HG02884 (cell line): Measurements from ENCODE around the gene COL27A1.

Experiments used
- ATAC-seq: cut with Tn5 transposase; IDR thresholded peaks from one replicate; pipeline ENCODE4 v1.9.1; 2021; ENCODE audit warnings: mild to moderate bottlenecking, moderate library complexity; ENCODE audit not compliant: unreplicated experiment

The COL27A1 gene

DNA sequence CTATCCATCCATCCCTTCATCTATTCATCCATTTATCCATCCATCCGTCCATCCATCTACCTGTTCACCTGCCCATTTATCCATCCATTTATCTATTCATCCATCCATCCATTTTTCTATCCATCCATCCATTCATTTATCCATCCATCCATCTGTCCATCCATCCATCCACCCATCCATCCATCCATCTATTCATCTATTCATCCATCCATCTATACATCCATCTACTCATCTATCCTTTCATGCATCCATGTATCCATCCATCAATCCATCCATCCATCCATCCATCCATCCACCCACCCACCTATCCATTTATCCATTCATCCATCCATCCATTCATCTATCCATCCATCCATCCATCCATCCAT, 10.8 kb downstream of the COL27A1 start:
- no peak for ATAC-seq

DNA sequence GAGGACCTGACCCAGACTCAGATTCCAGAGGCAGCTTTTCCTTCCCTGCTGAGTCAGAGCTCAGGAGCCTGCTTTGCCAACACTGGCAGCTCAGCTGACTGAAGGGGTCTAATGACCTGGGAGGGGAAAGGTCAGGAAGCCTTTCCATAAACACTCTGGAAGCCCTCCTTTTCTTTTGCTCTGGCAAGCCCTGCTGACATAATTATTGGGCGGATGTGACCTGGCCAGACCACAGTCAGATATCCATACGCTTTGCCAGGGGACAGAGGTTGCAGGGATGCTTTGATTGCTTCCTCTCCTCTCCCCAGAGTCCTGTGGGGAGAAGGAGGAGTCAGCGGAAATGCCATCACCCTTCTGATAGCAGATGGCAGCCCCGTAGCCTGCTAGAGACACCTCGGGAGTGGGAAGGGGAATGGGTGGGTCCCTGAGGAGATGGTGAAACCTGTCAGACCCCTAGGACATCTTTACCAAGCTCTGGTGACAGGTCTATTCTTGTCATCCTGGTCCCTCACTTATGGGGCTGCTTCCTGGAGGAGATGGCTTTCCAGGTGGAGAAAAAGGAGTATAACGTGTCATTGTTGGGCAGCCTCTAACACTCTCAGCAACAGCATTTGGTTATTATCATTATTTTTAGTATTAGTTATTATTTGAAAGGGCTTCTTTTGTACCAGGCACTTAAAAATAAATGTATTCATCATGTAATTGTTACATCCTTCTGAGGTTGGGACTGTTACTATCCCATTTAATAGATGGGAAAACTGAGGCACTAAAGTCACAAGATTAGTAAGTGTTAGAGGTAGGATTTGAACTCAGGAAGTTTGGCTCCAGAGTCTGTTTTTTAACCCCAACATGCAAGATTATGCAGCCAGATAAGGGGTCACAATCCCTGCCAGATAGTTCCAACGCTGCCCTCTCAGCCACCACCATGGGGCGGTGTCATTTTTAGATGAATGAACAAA, 11.6 kb downstream of the COL27A1 start:
- no peak for ATAC-seq

DNA sequence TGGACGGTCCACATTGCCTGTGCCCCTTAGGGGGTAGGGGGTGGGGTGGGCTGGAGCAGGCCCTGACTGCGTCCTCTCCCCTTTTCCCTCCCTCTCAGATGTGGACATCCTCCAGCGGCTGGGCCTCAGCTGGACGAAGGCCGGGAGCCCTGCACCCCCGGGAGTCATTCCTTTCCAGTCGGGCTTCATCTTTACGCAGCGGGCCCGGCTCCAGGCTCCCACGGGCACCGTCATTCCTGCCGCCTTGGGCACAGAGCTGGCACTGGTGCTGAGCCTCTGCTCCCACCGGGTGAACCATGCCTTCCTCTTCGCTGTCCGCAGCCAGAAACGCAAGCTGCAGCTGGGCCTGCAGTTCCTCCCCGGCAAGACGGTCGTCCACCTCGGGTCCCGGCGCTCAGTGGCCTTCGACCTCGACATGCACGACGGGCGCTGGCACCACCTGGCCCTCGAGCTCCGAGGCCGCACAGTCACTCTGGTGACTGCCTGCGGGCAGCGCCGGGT, 12.3 kb downstream of the COL27A1 start:
- no peak for ATAC-seq

DNA sequence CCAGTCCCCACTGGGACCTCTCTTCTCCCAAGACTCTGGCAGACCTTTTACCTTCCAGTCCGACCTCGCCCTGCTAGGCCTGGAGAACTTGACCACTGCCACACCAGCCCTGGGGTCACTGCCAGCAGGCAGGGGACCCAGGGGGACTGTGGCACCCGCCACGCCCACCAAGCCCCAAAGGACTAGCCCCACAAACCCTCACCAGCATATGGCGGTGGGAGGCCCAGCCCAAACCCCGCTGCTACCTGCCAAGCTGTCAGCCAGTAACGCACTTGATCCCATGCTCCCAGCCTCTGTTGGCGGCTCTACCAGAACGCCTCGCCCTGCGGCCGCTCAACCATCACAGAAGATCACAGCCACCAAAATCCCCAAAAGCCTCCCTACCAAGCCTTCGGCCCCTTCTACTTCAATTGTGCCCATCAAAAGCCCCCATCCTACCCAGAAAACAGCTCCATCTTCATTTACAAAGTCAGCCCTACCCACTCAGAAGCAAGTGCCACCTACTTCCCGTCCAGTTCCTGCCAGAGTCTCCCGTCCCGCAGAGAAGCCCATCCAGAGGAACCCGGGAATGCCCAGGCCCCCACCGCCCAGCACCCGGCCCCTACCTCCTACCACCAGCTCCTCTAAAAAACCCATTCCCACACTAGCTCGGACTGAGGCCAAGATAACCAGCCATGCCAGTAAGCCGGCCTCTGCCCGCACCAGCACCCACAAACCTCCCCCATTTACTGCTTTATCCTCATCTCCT, 13.1 kb downstream of the COL27A1 start:
- ATAC-seq: no peak

DNA sequence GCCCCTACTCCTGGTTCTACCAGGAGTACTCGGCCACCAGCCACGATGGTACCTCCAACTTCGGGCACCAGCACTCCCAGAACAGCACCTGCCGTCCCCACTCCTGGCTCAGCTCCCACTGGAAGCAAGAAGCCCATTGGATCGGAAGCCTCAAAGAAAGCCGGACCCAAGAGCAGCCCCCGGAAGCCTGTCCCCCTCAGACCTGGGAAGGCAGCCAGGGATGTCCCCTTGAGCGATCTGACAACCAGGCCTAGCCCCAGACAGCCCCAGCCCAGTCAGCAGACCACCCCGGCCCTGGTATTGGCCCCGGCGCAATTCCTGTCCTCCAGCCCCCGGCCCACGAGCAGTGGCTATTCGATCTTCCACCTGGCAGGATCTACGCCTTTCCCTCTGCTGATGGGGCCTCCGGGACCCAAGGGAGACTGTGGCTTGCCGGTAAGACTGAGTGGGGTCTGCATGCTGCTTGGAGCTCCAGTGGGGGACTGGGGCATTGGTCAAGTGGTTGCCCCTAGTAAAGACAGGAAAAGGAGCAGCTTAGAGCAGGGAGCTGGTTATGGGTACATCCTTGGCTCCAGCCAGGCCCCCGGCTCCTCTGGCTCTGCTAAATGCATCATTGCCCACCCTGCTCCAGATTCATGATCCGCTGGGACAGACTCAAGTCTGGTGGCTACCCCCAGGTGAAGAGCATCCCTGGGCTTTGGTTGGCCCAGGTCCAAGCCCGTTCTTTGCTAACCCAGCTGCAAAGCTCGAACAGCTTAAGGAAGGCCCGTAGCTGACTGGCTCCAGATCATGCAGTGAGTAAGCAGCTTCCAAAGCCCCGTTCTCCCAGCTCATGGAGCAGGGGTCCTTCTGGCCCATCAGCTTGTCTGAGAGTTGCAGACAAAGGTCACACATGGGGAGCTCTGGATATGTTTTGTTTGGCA, 14.0 kb downstream of the COL27A1 start:
- ATAC-seq: no peak

DNA sequence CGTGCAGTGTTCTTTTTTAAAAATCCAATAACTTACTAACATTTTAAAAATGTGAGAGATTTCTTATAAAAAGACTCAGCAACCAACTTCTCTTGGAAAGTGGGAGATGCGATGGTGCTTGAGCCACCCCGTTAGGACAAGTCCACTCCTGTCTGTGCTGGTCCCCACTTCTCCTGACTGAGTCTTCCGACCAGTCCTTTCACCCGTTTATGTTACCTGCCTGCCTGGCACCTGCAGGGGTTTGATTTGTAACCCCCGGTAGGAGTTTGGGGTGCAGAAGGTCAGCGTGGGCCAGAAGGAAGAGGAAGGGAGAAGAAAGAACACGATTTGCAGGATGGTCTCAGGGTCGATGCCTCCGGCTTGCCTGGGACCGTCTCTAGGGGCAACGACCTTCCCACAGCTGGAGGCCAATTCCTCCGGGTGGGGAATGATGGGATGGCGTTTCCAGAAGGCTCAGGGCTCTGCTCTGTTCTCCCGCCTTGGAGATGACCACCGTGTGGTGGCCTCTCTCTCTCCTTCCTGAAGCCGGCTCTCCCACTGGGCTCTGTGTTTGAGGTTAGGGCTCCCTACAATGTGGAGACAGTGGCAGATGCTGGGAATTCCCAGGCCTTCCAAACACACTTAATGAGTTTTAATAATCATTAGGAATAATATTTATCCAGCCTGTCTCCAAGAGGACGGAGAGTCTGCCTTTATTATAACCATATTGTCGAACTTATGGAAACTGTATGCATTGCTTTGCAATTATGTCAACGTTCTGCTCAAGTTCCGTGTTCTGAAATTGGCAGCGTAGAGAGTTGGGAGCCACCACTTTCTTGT, 14.8 kb downstream of the COL27A1 start:
- no peak for ATAC-seq

DNA sequence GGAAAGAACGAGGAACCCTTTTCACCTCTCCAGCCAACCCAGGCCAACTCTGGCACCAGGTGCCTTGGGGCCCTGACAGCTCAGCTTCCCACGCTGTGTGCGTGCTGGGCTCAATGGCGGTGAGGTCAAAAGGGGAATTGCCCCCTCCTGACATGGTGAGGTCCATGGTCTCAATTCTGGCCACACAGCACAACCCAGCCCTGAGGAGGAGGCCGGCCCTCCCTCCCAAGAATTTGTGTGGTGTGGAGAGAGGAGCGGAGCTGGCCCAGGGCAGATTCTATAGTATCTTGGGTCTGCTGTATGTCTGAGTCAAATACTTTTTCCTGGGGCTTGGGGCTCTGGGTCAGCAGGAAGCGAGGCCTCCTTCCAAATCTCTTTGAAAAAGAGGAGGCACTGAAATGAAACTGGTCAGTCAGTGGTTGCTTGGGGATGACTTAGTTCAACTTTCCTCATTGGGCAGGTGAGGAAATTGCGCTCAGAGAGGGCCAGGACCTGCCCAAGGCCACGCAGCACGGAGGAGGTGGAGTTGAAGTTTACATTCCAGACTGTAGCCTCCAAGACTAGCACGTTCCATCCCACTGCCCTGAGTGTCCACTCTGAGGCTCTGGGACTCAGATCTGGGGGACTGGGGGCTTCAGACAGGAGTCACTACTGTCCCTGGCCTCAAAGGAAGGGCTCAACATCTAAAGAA, 15.6 kb downstream of the COL27A1 start:
- ATAC-seq: no peak

DNA sequence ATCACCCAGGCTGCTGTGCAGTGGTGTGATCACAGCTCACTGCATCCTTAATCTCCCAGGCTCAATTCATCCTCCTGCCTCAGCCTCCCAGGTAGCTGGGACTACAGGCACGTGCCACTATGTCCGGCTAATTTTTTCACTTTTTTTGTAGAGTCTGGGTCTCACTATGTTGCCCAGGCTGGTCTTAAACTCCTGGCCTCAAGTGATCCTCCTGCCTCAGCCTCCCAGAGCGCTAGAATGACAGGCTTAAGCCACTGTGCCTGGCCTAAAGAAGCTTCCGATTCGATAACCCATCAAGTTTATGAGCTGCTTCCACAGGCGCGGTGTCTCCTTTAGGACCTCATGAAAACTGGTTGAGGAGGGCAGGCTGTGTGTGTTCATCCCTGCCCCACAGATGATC, 16.2 kb downstream of the COL27A1 start:
- ATAC-seq: no peak

DNA sequence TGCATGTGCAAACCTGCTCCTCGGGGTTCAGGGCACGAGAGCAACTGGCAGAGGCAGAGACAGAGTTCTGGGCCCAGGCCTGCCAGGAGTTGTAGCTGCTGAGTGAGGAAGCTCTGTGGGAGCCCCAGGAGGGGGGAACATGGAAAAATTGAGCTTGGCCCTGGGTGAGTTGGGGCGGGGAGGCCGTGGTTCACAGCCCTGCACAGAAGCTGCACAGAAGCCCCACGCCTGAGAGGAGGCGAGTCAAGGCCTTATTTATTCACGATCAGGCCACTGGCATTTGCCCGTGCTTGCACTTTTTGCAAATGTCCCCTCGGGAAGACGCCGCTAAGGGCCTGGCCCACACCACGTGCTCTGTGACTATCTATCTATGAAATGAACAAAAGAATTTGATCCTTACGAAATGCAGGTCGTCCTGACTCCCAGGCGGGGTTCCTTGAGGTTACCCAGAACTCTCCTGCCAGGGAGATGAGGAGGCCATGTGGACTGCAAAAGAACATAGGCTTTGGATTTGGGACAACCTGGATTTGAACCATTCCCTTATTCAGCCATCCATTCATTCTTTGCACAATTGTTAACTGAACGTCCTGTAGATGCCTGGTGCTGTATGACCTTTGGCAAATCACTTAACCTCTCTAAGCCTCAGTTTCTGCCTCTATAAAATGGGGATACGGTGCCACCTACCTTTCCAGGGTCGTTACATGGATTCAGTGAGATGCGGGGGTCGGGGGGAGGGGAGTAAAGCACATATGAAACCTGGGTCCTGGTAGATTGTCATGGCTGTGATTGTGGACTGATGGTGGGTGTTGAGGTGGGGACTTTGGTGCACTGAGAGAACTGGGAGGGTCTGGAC, 17.9 kb downstream of the COL27A1 start:
- ATAC-seq: no peak

DNA sequence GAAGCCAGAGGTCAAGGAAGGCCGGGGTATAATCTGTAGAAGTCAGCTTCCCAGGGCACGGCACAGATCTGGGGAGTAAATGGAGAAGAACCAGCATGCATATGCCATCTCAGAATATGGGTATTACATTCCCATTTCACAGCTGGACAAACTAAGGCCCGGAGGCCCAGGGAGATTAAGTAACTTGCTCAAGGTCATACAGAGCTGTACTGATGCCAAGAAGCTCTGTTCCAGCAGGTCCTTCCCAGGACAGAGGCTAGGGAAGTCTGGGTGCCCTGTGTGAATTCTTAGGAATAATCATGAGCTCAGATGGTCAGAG, 19.2 kb downstream of the COL27A1 start:
- ATAC-seq: no peak

DNA sequence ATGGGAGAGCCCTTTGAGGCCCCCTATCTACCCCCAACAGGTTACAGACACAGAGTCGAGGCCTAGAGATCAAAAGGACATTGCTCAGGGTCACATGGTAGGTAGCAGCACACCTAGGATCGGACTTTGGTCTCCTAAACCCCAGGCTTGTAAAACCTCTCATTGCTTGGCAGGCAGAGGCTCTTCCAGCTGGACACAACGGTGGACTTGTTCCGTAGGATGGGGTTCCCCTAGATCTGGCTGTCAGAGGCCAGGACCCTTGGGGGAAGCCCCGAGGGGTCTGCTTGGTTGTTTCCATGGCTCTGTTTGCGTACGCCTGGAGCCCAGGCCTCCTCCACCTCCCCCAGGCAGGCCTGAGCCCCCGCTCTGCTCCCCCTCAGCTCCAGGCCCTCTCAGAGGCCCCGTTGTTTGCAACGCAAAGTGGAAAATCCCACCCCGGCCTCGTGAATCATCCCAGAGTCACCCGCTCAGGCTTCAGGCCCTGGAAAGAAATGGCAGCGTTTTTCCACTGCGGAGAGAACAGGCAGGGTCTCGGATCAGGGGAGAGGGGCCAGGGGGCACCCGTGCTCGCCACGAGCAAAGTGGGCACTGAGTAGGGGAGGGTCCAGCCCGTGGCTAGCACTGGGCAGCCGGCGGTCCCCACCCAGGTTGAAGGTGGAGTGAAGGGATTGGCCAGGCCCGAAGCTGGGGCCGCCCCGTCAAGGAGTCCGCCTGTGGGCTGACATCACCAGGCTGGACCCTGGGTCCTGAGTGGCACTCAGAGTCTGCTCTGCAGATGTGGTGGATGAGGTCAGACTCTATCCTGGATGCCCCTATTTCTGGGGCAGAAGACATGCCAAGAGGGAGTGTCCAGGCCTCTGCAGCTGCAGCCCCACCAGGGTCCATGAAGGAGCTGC, 19.8 kb downstream of the COL27A1 start:
- no peak for ATAC-seq

DNA sequence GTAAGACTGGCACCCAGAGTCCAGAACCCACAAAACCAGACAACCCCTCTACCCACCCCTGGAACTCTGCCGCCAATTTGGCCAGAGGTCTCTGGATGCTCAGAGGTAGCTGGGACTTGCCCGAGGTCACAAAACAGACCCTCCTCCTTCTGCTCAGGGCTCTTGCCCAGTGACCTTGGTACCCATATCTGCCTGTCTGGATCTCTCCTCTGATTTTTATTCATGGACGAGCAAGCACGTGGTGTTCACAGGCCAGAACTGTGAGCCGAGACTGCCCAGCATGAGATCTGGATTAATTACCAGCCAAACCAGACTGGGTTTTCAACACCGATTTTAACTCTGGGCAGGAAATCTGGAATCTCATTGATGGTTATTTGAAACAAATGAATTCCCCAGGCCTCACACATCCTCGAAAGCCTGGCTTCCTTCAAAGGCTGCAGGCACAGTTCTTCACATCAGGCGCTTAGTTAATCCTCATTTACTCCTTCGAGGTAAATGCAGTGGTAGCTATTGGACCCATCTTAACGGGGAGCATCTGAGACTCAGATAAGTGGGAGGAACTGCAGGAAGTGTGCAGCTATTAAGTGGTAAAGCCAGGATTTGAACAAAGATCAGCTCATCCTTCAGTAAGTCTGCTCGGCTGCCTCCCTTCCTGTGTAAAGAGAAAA, 21.4 kb downstream of the COL27A1 start:
- ATAC-seq: no peak

DNA sequence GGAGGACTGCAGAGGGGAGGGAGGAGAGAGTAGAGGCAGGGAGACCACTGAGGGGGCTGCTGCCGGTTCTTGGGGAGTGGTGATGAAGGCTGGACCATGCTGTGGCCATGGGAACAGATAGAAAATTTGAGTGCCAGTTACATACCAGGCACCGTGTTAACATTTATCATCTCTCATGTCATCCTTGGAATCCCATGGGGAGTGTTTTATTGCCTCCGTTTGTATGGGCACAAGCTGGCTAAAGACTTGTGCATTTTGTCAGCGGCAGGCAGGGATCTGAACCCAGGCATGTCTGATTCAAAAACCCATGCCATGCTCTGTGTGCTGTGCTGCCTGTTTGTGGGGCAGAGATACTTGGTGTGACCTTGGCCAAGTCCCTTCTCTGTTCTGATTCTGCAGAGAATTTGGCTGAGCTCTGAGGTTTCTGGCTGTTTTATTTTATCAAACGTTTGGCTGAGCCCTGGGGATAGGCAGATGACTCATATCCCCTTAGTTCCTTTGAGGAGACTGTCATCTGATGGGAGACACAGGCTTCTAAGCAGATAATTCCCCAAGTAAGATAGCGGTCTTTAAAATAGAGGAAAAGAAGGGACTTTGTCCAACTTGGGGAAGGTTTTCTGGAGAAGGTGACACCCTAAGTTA, 22.2 kb downstream of the COL27A1 start:
- no peak for ATAC-seq

DNA sequence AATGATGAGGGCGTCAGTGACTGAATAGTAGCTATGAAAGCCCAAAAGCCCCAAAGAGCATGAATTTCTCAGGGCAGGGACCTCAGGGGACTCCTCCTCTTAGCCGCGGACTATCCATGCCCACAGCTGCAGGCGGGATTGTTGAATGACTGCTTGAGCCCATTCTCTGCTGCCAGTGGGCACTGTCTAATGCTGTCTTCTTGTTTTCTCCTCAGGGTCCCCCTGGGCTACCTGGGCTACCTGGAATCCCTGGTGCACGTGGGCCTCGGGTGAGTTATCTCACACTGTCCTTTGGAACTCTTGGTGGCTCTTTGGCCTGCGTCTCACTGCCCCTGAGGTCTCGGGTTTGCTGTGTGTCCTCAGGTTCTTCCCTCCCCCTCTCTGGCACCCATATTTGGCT, 22.7 kb downstream of the COL27A1 start:
- no peak for ATAC-seq

DNA sequence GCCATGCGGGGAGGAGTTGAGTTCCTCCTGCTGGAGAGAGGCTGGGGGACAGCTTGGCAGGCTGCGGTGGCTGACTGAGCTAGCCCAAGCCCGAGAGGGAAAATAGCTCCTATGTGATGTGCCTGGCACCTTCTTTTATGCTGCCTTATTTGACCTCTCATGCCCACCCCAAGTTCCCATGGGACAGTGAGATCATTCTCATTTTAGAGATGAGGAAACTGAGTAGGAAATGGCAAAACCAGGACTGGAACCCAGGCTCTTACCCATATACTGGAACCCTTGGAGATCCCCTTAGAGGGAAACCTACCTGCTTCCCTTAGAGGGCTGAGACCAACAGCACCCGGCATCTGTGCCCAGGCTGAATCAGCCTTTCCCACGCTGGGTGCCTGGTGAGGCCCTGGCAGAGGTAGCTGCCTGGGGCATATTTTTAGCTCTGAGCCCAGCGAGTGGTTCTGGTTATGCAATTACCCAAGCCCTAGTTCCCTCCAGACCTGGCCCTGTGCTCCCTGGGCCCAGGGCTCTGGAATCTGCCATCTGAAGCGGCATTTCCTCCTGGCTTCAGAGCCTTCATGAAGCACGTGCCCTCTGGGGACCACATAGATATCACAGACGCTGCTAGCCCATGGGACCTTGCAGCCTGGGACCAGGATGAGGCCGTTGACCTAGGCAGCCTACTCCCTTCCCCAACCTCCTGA, 23.6 kb downstream of the COL27A1 start:
- ATAC-seq: no peak

DNA sequence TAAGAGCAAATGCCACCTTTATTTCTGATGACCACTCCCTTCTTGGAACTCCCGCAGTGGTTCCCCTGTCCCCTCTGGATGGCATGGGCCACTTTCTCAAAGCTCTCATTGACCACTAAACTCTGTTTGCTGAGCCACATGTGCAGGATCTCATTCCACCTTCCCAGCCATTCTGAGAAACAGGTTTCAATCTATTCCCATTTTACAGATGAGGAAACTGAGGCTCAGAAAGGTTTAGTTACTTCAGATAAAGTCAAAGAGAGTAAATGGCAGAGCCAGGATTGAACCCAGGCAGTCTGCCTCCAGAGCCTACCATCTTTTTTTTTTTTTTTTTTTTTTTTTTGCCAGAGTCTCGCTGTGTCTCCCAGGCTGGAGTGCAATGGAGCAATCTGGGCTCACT, 24.2 kb downstream of the COL27A1 start:
- ATAC-seq: no peak
